Activated CD8-positive, alpha-beta memory T cell treated with anti-CD3 and anti-CD28 coated beads for 36 hours (primary cell): ENCODE data around the gene CALCR. TPM values are rescaled to one million over a fixed set of nuclear protein-coding genes. Genes with fewer than 3 reads are reported as not detected.
"Not testable (repeated sequence)": the region's sequence is repeated elsewhere in the genome, so short reads cannot be mapped to it uniquely, and the experiment has no call there.

ENCODE experiments used
- CTCF ChIA-PET: fragments of 350-600 bp; sonication (Branson Sonifier 250); formaldehyde crosslinking; loops from one replicate; lab custom pipeline; 2021; ENCODE audit warnings: antibody characterized with exemption; lab: Charles Lee
- POLR2A ChIA-PET: fragments of 350-600 bp; sonication (Branson Sonifier 250); formaldehyde crosslinking; loops from one replicate; lab custom pipeline; 2021; ENCODE audit warnings: antibody characterized with exemption; lab: Charles Lee
- total RNA-seq, 2 experiments: library from RNA; stranded (reverse); gene quantifications; one replicate each; pipeline ENCODE4 v1.2.3, GENCODE V29; 2021

The CALCR gene
- total RNA-seq, result not detected

DNA sequence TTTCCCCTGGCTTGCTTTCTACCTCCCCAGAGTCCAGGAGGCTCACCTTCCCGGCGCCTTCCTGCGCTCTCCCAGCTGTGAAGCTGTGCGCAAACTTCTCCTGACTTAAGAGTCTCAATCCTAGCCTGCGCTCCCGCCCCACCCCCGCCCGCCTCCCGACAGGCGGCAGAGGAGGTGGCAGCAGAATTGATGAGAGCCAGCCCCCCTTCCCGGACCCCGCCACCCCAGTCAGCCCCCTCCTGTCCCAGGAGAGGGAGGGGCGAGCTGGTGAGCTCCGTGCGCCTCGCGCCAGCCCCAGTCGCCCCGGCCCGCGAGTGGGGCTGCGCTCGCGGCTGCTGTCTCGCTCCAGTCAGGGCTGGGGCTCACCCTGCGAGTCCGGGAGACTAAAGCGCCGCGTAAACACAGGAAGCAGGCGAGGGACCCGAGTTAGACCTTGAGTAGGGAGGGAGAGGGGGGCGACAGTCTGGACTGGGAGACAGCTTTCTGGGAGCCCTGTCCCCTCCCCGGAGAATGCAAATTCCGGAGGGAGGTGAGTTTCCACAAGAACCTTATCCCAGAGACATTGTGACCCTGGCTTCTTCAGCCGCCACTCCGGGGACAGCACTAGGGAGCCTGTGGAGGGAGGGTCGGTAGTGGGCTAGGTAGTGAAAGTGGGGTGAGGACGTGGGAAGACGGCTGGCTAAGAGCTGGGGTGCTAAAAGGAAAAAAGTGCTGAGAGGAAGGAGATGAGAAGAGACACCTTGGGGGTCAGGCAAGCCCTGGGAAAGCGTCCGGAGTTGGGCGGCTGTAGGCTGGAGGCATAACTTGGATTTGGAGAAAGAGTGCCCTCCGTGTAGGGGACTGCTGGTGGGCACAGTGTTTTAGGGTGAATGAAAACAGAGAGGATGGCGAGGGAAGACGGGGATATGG lies at the start of gene CALCR:
Gene CALCR (minus strand): TSS at position 79 of the 909 bp plus-strand sequence. CDS start 87,743 bp downstream, outside the sequence.
- ChIA-PET POLR2A (no interaction called here), CTCF (no interaction called here)

GRCh38 chr7:93623816-93624215 lies 49.3 kb upstream of the CALCR start:
- CTCF ChIA-PET, result no interaction called here

DNA sequence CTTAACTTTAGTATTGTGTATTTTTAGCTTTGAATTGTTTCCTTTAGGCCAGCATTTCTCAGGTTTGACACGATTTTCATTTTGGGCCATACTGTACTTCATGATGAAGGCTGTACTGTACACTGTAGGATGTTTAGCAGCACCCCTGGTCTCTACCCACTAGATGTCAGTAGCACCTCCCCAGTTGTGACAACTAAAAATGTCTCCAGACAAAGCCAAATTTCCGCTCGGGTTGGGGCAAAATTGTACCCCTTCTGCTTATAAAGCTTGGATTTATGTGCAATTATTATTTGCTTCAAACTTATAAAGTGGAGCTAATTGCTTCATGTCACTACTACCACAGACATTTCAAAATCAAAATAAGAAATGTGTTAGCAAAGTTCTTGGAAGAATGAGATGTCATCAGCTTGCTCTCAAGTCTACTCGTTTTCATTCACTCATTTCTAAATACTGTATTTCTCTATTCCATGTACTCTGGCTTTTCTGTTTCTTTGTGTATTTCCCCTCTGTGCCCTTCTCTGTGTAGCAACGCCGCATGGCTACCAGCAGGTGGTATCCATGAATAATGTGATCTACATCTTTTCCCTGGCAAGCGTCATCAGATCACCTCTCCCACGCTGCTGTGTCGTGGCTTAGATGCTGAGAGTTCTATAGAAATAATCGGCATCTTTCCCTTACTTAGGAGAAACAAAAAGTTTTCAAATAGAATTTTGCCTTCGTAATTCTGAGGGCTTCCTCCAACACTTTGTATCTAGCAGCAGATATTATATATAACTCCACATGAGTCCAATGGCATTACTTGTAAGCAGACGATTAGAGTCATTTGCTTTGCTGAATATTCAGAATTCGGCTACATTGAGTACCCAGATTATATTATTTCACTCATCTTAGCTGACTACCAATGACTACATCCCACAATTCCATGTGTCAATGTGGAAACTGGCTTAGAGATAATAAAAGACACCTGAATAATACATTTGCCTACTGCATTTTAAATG lies 47.8 kb upstream of the CALCR start:
- ChIA-PET CTCF (no interaction called here), POLR2A (no interaction called here)

More at GRCh38 chr7:93623816-93624215, 49.3 kb upstream of the CALCR start:
- POLR2A ChIA-PET, result no interaction called here

DNA sequence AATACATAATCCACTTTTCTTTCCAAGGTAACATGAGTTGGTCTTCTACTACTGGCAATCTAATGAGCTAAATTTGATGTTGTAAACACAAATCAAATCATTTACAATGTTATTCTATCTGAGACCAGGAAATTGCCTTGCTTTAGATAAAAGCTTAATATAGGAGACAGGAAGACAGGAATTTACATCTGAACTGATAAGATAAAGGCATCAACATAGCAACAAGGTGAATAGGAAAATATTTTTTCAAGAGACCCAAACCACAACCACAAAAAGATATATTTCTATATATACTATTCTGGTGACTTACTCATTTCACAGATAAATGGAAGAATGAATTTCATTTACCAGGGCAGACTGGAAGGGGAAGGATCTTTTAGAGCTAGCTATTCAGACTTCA lies 46.3 kb upstream of the CALCR start:
- ChIA-PET POLR2A (no interaction called here), CTCF (no interaction called here)

DNA sequence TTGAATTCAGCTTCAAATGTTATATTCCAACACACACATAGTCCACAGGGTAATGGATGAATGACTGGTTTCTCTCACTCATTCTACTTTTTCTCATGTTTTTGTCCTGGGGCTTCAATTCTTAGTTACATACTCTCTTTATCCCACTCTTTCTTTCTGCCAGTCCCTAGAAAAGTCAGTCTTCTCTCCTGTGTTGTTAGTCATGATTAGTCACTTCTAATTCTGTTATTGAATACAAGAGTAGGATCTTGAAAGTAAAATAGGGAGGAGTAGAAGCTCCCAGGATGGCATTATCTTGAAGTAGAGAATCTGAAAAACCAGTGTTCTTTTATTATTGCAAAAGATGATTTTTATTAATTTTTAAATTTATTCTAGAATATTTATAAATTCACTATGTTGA lies 45.5 kb upstream of the CALCR start:
- CTCF ChIA-PET, result no interaction called here

GRCh38 chr7:93601363-93601762 lies 26.8 kb upstream of the CALCR start:
- ChIA-PET POLR2A (no interaction called here), CTCF (no interaction called here)

More for the DNA sequence above, 45.5 kb upstream of the CALCR start:
- POLR2A ChIA-PET, result no interaction called here

- CTCF ChIA-PET, result no interaction called here
- POLR2A ChIA-PET, result no interaction called here
Observed at GRCh38 chr7:93594250-93594649, 19.7 kb upstream of the CALCR start.

GRCh38 chr7:93592588-93593266 lies 18.2 kb upstream of the CALCR start:
- POLR2A ChIA-PET, result no interaction called here
- CTCF ChIA-PET, result no interaction called here

GRCh38 chr7:93591224-93592050 lies 16.9 kb upstream of the CALCR start:
- CTCF ChIA-PET, POLR2A ChIA-PET: not testable (repeated sequence)

GRCh38 chr7:93586479-93586865 lies 11.9 kb upstream of the CALCR start:
- CTCF ChIA-PET, POLR2A ChIA-PET: not testable (repeated sequence)

GRCh38 chr7:93585694-93586478 lies 11.4 kb upstream of the CALCR start:
- POLR2A ChIA-PET, CTCF ChIA-PET: not testable (repeated sequence)

- ChIA-PET CTCF (no interaction called here), POLR2A (no interaction called here)
Observed at GRCh38 chr7:93579431-93579830, 4.9 kb upstream of the CALCR start.

DNA sequence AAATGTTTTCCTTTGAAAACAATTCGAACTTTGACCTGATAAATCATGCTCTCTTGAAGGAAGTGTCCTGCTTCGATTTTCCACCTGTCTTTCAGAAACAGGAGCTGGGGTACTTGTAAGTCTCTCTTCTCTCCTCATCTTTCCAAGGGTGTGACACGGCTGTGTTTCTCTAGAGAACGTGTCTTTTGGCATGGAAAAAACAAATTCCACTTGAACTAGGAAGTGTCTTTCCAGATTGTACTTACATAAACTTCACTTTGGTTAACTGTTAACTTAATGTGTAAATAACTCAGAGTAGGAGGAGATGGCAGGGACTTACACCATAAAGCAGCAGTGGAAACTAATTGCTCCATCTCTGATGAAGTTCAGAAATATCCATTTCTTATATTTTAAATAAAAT lies 4.2 kb upstream of the CALCR start:
- CTCF ChIA-PET, result no interaction called here
- POLR2A ChIA-PET, result no interaction called here

DNA sequence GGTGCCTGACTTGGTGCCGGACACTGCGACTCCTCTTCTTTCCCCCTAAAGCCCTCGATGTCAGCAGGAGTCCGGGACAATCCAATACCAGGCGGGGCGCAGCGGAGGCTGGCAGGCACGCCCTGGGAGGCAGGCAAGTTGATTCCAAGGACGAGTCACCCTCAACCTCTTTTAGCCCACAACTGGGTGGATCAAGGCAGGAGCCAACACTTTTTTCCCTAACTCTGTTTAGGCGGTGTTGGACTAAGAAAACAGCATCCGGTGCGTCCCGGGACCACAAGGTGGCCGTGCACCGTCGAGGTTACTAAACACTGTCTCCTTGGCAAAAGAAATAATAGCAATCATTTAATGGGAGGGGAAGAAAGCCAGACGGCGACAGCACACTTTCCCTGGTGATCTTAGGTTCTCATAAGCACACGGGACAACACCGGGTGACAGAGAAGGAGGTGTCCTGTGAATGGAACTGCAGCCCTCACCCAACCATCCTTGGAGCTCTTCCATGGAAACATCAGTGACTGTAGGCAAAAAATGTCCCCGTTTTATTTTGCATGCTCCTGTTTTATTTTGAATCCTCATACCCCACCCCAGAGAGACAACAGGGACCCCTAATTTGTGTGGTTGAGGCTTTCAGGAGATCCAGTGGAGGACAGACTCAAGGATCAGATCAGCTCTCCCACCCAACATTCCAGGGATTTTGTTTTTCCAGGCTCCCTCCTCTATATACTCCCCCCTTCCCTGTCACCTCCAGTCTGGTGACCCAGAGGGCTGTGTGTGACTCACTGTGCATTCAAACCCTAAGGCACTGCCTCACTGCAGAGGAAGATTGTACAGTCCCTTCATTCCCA lies 1.3 kb upstream of the CALCR start:
- POLR2A ChIA-PET, result no interaction called here
- CTCF ChIA-PET, result no interaction called here

- POLR2A ChIA-PET, result no interaction called here
Observed at GRCh38 chr7:93574269-93574645, 267 bp downstream of the CALCR start.

DNA sequence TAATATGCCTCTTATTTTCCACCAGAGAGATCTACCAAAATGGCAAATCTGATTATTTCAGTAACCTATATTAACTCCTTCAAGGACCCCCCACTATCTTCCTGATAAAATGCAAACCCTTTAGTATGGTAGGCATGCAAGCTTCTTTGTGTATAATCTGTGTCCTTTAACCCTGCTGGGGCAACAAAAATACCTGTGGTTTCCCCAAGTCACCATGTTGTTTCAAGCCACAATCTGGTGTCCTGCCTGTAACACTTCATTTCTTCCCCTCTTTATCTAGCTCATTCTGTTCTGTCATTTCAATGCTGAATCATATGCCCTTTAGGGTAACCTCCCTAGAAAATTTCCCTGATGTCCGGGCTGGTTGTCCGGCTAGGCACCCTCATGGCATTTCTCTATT lies 5.3 kb downstream of the CALCR start:
- ChIA-PET POLR2A (no interaction called here), CTCF (interaction anchor here (0.5 kb wide), 1 partner anchor 112 kb away, joined by 5 read pairs; no protein-coding TSS in a partner anchor)

More at GRCh38 chr7:93574269-93574645, 267 bp downstream of the CALCR start:
- CTCF ChIA-PET, result no interaction called here

DNA sequence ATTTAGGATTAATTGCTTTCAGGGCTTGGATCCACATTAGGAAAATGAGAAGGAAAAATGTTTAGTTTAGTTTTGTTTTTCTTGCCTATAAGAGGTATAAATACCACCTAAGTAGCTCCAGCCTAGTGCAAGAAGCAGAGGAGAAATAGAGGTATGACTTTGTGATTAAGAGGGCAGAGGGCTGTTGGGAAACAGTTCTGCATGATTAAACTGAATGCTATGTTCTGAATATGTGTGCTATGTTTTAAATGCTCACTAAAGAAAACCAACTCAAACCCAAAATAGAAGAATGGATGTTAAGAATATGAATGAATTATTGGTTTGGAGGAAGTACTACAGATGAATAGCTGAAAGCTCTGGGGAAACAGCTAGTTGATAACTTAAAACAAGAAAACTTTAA lies 7.6 kb downstream of the CALCR start:
- POLR2A ChIA-PET, result no interaction called here
- CTCF ChIA-PET, result no interaction called here
